Activated naive CD8-positive, alpha-beta T cell treated with anti-CD3 and anti-CD28 coated beads, Interleukin-2, amount 10 ng/mL, durations not matched to agents 7 days and 5 days (primary cell): ENCODE data around the gene EPDR1. TPM values are rescaled to one million over a fixed set of nuclear protein-coding genes. Genes with fewer than 3 reads are reported as not detected.

ENCODE experiments used
- total RNA-seq, 2 experiments: library from RNA; stranded (reverse); gene quantifications; one replicate each; pipeline ENCODE4 v1.2.3, GENCODE V29; 2021

EPDR1 gene
- total RNA-seq, 2 experiments from 2014 or later, result 0.25 to 0.26 TPM

Other genes starting within 250 kb of the EPDR1 start
- not detected for gene GPR141, start 236.9 kb upstream of the EPDR1 start, total RNA-seq
- gene NME8, start 72.0 kb upstream of the EPDR1 start, total RNA-seq, result not detected
- not detected for gene SFRP4, start 3.8 kb upstream of the EPDR1 start, total RNA-seq